Breast epithelium (tissue), 3 donors: ENCODE results near the gene OSMR.

Experiments used
- POLR2AphosphoS5 ChIP-seq, 3 donors: sonication (generic); formaldehyde crosslinking; IDR thresholded peaks; one replicate each; pipeline ENCODE4 v1.6.1; 2017; ENCODE audit warnings: antibody characterized with exemption in 3 of 3
- TF ChIP-seq, protein P1 (sequence below), 3 donors: fragments of 450-650 bp; IDR thresholded peaks; one replicate each; pipeline ENCODE4 v1.5.1; 2016 to 2017; ENCODE audit warnings: antibody characterized with exemption in 3 of 3, mild to moderate bottlenecking in 3 of 3, moderate library complexity in 3 of 3

DNA sequence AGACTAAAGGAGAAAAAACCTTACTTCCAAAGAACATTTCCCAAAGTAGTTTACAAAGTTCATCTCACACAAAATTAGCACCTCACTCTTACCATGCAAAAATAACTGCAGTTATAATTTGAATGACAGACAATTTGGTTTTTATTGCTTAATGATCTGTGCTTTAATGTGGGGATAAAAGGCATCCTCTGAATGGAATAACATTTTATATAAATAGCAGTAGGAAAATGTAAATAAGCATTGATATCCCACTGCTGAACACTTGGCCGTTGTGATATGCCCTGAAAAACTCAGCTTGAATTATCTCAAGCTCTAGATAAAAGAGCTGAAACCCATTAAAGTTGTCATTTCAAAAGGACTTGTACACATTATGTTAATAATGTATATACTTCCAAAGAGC, 93.2 kb downstream of the OSMR start:
- TF ChIP-seq, protein P1, sequence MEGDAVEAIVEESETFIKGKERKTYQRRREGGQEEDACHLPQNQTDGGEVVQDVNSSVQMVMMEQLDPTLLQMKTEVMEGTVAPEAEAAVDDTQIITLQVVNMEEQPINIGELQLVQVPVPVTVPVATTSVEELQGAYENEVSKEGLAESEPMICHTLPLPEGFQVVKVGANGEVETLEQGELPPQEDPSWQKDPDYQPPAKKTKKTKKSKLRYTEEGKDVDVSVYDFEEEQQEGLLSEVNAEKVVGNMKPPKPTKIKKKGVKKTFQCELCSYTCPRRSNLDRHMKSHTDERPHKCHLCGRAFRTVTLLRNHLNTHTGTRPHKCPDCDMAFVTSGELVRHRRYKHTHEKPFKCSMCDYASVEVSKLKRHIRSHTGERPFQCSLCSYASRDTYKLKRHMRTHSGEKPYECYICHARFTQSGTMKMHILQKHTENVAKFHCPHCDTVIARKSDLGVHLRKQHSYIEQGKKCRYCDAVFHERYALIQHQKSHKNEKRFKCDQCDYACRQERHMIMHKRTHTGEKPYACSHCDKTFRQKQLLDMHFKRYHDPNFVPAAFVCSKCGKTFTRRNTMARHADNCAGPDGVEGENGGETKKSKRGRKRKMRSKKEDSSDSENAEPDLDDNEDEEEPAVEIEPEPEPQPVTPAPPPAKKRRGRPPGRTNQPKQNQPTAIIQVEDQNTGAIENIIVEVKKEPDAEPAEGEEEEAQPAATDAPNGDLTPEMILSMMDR (IDR thresholded peaks at IDR 0.05) = no peak
- TF ChIP-seq POLR2AphosphoS5 (IDR thresholded peaks at IDR 0.05) = no peak
